ENCODE data around the gene MAPKBP1. TPM values are rescaled to one million over a fixed set of nuclear protein-coding genes. Genes with fewer than 3 reads are reported as not detected.
A peak's percentile ranks its signal among the peaks of the same experiment; 100 is the strongest.

The MAPKBP1 gene
- total and polyA plus RNA-seq, 2 of the 13 experiments (the other 11 are each of a cell fraction or from before 2014, with no cell fraction given) = 3.0 to 7.3 TPM

DNA sequence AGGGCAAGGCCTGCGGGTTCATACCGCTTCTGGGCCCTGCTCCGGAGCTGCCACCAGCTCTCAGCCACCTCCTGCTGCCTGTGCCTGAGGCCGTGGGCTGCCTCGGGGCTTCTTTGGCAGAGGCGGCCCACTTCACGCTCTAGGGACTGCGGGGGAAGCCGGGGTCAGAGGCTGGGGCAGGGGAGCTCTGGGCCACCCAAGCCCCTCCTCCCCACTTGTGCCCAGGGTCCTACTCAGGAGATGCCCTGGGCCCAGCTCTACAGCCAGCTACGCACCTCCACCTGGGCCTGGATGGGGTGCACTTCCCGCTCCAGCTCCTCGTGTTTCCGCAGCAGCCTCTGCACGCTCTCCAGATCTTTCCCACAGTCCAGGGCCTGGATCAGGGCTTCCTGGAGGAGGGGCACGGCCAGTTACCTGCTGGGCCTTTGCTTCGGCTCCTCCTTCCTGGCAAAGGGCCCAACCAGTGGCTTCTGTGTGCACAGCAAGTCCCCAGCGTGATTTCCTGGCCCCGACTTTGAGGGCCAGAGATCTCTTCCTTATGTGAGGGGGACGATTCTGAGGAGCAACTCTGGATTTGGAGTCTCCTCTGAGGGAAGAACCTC lies 88.3 kb downstream of the MAPKBP1 start:
- Histone ChIP-seq H3K9ac (ENCODE audit: insufficient read depth, low read depth, low read length) (no peak overlapping the region), H3K36me3 (replicated peaks in 1 of 2; ENCODE audit: control insufficient read depth in 1 of 2, insufficient read depth in 2 of 2, low read length in 2 of 2) (no peaks in the 10 kb centered on the region), H3K79me2 (ENCODE audit: insufficient read depth, low read length) (no peaks in the 10 kb centered on the region), H3K9me3 (ENCODE audit: low read length) (no peaks in the 10 kb centered on the region), H3K27me3 (ENCODE audit: control insufficient read depth in 1 of 2, insufficient read depth in 2 of 2, low read length in 2 of 2) (peaks cover 10 to 40% of the 10 kb centered on the region in 2 experiments; a peak in 4 of 5 replicates), H2AFZ (ENCODE audit: low read length) (no peak overlapping the region), H4K20me1 (ENCODE audit: insufficient read depth, low read length) (no peaks in the 10 kb centered on the region), H3K27ac (ENCODE audit: extremely low read length, insufficient read depth, low read length) (no peak overlapping the region), H3K4me2 (ENCODE audit: low read depth, low read length) (peak overlapping the region; percentile 34; the same call in 1 of the 2 replicates), H3K4me3 (replicated peaks in 1 of 3; ENCODE audit: insufficient read depth in 1 of 3, low read depth in 2 of 3, low read length in 3 of 3) (no peak overlapping the region; a peak in 1 of 6 replicates), H3K4me1 (ENCODE audit: insufficient read depth, low read length) (peaks cover 62% of the 10 kb centered on the region)
- POLR2A ChIA-PET = no interaction called here
- no TSS peak for BruUV-seq (replicated peaks)
- CTCF ChIA-PET (ENCODE audit: low intra/inter-chr PET ratio, low total read pairs) = no interaction called here
- ATAC-seq = no peak
- intact Hi-C loops (cut with micrococcal nuclease; ENCODE audit: unreplicated experiment) (no loop called here), in situ Hi-C loops (cut with HindIII; ENCODE audit: extremely low pct_ligation_motif_present, low pct_unique_long_range_greater_than_20kb) (no loop called here)
- 34% methylated on average over 8 of the region's 19 CpGs for WGBS (ENCODE audit: low lambda C conversion rate)
- peak; percentile 20 for DNase-seq (ENCODE audit: low spot score)
- TF ChIP-seq, protein P1, sequence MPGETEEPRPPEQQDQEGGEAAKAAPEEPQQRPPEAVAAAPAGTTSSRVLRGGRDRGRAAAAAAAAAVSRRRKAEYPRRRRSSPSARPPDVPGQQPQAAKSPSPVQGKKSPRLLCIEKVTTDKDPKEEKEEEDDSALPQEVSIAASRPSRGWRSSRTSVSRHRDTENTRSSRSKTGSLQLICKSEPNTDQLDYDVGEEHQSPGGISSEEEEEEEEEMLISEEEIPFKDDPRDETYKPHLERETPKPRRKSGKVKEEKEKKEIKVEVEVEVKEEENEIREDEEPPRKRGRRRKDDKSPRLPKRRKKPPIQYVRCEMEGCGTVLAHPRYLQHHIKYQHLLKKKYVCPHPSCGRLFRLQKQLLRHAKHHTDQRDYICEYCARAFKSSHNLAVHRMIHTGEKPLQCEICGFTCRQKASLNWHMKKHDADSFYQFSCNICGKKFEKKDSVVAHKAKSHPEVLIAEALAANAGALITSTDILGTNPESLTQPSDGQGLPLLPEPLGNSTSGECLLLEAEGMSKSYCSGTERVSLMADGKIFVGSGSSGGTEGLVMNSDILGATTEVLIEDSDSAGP (CRISPR knock-in tag; IDR thresholded peaks at IDR 0.05; ENCODE audit: borderline replicate concordance) = 0 out of 2 replicates have a peak, but pooled peaks have one; percentile 10
- TF ChIP-seq HNRNPUL1 (IDR thresholded peaks at IDR 0.05; ENCODE audit: low read depth, low read length) (no peak), ZNF687 (CRISPR knock-in tag; IDR thresholded peaks at IDR 0.05) (peak; percentile 59)
- FAIRE-seq = no peak
